ENCODE measurements around the gene EVA1B. TPM values are rescaled to one million over a fixed set of nuclear protein-coding genes. Genes with fewer than 3 reads are reported as not detected.

EVA1B gene
- total RNA-seq, 1 donor from 2014 or later, result 88.4 TPM

DNA sequence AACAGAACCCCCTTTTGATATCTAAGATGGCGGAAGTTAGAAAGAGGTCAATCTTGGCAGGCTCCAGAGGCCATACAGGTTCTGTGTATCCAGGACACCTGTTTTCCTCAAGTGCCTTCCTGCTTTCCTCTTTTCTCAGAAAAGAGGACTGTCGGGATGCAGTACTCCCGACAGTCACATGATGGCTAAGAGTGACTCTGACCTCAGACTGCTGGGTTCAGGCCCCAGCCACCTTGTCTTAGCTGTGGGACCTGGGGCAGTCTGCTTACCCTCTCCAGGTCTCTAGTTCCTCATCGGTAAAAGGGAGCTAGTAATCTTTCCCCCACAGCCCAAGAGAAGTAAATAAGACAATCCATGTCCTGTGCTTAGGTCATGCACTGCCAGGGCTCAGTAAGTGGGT, 32.4 kb upstream of the EVA1B start:
- no peak overlapping the region for H3K27ac Mint-ChIP-seq (ENCODE audit: unreplicated experiment)
- no peak for DNase-seq (ENCODE audit: low spot score)

DNA sequence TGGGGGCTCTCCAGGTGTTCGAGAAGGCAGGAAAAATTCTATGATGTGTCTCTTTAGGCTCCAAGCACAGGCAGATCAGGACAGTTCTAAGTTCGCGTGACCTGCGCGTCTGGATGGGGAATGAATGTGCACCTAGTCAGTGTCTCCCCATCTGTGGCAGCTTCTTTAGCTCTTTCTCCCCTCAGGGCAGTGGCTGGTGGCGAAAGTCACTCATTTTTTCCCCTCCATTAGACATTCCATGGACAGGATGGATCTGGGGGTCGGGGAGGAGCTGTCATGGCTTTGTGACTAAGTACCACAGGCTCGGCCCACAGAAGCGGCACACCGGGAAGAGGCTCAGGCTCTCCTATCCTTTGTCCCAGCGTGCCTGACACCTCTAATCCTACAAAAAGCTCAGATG, 31.0 kb upstream of the EVA1B start:
- H3K27me3 Mint-ChIP-seq (ENCODE audit: low read depth), result no peaks in the 10 kb centered on the region
- H3K36me3 Mint-ChIP-seq (ENCODE audit: low read depth), result peaks cover 27% of the 10 kb centered on the region
- no peak for DNase-seq (ENCODE audit: low spot score)
- TF ChIP-seq, protein P1, sequence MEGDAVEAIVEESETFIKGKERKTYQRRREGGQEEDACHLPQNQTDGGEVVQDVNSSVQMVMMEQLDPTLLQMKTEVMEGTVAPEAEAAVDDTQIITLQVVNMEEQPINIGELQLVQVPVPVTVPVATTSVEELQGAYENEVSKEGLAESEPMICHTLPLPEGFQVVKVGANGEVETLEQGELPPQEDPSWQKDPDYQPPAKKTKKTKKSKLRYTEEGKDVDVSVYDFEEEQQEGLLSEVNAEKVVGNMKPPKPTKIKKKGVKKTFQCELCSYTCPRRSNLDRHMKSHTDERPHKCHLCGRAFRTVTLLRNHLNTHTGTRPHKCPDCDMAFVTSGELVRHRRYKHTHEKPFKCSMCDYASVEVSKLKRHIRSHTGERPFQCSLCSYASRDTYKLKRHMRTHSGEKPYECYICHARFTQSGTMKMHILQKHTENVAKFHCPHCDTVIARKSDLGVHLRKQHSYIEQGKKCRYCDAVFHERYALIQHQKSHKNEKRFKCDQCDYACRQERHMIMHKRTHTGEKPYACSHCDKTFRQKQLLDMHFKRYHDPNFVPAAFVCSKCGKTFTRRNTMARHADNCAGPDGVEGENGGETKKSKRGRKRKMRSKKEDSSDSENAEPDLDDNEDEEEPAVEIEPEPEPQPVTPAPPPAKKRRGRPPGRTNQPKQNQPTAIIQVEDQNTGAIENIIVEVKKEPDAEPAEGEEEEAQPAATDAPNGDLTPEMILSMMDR (IDR thresholded peaks at IDR 0.05), result no peak
- peaks cover 52% of the 10 kb centered on the region for H3K4me1 Mint-ChIP-seq (ENCODE audit: low read depth)
- no peak overlapping the region for H3K4me3 Mint-ChIP-seq (ENCODE audit: unreplicated experiment)
- no peaks in the 10 kb centered on the region for H3K9me3 Mint-ChIP-seq (ENCODE audit: low read depth)
- no peak overlapping the region for H3K27ac Mint-ChIP-seq (ENCODE audit: unreplicated experiment)

More for the DNA sequence above, 32.4 kb upstream of the EVA1B start:
- Mint-ChIP-seq H3K9me3 (ENCODE audit: low read depth) (no peaks in the 10 kb centered on the region), H3K27me3 (ENCODE audit: low read depth) (no peaks in the 10 kb centered on the region), H3K4me1 (ENCODE audit: low read depth) (peaks cover 45% of the 10 kb centered on the region), H3K36me3 (ENCODE audit: low read depth) (peaks cover 33% of the 10 kb centered on the region), H3K4me3 (ENCODE audit: unreplicated experiment) (no peak overlapping the region)
- TF ChIP-seq, protein P1 (IDR thresholded peaks at IDR 0.05), result no peak

DNA sequence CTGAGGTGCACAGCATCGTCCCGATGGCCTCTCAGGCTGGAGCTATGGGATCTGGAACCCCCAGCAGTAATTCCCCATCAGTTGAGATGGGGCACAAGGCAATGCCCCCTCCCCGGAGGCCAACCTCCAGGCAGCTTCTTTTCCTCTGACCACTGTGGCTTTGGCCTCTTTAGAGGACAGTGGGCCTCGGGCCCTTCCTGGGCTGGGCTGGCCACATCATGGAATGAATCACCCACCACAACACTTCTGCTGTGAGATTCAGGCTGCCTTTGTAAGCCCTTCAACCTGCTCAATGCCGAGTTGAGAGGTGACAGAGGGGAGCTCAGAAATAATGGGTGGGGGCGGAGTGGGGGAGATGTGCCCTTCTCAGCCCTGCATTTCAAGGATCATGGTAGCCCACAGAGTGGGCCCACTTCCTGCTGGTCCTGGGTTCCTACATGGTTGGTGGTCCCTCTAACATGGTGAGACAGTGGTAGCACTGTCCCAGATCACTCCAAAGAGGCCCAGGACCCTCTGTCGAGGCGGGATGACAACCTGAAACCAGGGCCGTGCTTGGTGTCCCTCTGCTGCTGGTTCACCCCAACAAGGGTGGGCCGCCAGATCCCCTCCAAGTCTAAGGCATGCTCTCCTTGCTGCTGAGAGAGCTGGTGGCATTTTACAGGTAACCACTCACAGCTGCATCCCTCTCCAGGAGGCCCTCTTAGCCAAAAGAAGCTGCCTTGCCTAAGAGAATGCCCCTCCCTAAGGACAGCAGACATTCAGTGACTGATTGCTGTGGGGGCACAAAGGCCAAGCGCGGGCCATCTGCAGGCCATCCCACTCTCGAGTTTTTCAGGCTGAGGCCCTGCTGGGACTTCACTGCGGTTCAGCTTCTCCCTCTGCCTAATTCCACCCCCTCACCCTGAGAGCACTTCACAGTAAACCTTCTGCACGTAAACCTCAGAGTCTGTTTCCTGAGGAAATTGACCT, 29.7 kb upstream of the EVA1B start:
- TF ChIP-seq, protein P1 (IDR thresholded peaks at IDR 0.05), result no peak
- Mint-ChIP-seq H3K4me1 (ENCODE audit: low read depth) (peaks cover 54% of the 10 kb centered on the region), H3K36me3 (ENCODE audit: low read depth) (peaks cover 22% of the 10 kb centered on the region), H3K27me3 (ENCODE audit: low read depth) (no peaks in the 10 kb centered on the region), H3K27ac (ENCODE audit: unreplicated experiment) (peak overlapping the region; percentile 100), H3K9me3 (ENCODE audit: low read depth) (no peaks in the 10 kb centered on the region), H3K4me3 (ENCODE audit: unreplicated experiment) (peak overlapping the region; percentile 23)
- DNase-seq (ENCODE audit: low spot score), result no peak

DNA sequence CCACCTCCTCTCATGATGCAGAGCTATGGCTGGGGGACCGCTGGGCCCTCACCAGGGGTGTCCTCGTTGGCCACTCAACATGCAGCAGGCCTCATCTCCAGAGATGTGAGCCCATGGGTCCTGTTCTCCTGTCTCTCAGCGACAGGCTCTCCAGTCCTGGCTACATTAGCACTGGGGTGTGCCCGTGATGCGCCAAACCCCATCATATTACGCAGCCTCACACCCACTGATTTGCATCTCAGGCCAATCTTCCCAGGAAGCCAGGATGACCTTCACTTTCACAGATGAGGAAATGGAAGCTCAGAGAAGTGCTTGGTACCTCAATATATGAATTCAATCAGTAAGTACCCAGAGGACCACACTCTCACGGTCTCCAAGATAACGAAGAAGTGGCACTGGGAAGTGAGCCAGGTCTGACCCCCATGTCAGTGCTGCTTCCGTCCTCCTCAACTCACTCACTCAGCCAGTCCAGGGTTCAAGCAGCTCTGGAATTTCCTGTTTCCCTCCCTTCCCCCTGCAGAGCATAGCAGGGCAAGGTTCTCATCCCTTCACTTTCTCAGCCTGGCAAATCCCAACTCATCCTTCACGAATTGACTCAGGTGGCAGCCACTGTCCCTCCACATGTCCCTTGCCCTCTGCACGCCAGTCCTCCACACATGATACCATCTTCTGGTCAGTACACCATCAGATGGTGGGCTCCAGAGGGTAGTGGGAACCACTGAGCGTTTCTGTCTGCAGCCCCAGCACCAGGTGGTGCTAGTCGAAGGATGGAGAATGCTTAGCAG, 28.9 kb upstream of the EVA1B start:
- Mint-ChIP-seq H3K4me3 (ENCODE audit: unreplicated experiment) (peak overlapping the region; percentile 23), H3K27ac (ENCODE audit: unreplicated experiment) (peak overlapping the region; percentile 100), H3K4me1 (ENCODE audit: low read depth) (peaks cover 54% of the 10 kb centered on the region), H3K36me3 (ENCODE audit: low read depth) (peaks cover 24% of the 10 kb centered on the region), H3K27me3 (ENCODE audit: low read depth) (no peaks in the 10 kb centered on the region), H3K9me3 (ENCODE audit: low read depth) (no peaks in the 10 kb centered on the region)
- TF ChIP-seq, protein P1 (IDR thresholded peaks at IDR 0.05), result peak; percentile 57
- DNase-seq (ENCODE audit: low spot score), result no peak
